Measurements from ENCODE around the gene CYP8B1. TPM values are rescaled to one million over a fixed set of nuclear protein-coding genes. Genes with fewer than 3 reads are reported as not detected.
"Not testable (repeated sequence)": the region's sequence is repeated elsewhere in the genome, so short reads cannot be mapped to it uniquely, and the experiment has no call there.

CYP8B1 gene
- total RNA-seq, 2 donors from 2014 or later, result not detected

DNA sequence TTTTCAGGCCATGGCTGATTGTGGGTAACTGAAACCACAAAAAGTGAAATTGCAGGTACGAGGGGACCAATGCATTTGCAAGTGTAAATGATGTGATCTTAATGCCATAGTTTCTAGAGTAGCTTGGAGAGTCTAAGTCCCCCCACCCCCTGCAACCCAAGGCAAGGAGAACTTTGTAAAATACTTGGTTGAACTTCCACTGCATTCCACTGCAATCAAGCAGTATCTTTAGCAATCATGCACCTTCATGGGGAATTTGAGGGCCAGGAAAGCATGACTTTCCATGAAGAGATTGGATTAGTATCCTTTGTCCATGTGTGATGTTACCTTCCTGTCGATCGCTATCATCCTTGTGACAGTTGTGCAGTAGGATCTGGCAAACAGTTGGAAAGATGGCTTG lies 11.4 kb upstream of the CYP8B1 start:
- intact Hi-C loops (cut with DNase I), result no loop called here
- ATAC-seq, result no peak
- DNase-seq, result no peak

DNA sequence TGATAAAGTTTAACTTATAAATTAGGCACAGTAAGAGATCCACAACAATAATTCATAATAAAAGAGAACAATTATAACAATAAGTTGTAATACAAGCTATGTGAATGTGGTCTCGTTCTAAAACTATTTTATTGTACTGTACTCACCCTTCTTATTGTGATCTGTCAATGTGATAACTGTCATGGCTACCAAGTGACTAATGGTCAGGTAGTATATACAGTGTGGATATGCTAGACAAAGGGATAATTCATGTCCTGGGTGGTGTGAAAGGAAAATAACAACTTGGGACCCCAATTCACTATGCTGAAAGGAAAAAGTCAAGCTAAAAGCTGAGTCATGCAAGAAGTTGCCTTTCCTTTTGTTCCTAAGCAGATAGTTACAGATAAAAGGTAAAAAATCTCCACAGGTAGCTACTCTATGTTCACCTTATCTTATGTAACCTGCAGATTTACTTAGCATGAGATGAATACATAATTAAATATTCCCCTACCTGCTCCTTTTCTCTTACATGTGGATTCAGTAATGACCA lies 10.7 kb upstream of the CYP8B1 start:
- intact Hi-C loops (cut with DNase I), result no loop called here
- DNase-seq (no peak), ATAC-seq (no peak)

GRCh38 chr3:42884324-42884723 lies 8.6 kb upstream of the CYP8B1 start:
- no peak for DNase-seq
- intact Hi-C loops (cut with DNase I), result loop anchor here in 1 of 2 donors (5.0 kb wide), 1 partner anchor 52 kb away; no protein-coding TSS in a partner anchor
- ATAC-seq, result no peak

DNA sequence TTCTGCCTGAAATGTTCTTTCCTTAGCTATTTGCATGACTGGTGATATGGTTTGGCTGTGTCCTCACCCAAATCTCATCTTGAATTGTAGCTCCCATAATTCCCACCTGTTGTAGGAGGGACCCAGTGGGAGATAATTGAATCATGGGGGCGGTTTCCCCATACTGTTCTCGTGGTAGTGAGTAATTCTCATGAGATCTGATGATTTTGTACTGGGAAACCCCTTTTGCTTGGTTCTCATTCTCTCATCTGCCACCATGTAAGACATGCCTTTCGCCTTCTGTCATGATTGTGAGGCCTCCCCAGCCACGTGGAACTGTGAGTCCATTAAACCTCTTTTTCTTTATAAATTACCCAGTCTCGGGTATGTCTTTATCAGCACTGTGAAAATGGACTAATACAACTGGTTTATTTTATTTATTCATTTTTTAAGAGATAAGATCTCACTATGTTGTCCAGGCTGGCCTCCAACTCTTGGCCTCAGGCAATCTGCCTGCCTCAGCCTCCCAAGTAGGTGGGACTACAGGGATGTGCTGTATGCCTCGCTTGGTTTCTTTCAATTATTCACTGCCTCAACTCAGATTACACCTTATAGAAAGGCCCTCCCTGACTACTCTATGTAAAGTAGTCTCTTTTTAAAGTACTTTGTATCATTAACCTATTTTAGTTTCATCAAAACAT lies 7.7 kb upstream of the CYP8B1 start:
- ATAC-seq, DNase-seq: not testable (repeated sequence)
- intact Hi-C loops (cut with DNase I), result loop anchor here in 1 of 2 donors (5.0 kb wide), 1 partner anchor 51 kb away; no protein-coding TSS in a partner anchor

DNA sequence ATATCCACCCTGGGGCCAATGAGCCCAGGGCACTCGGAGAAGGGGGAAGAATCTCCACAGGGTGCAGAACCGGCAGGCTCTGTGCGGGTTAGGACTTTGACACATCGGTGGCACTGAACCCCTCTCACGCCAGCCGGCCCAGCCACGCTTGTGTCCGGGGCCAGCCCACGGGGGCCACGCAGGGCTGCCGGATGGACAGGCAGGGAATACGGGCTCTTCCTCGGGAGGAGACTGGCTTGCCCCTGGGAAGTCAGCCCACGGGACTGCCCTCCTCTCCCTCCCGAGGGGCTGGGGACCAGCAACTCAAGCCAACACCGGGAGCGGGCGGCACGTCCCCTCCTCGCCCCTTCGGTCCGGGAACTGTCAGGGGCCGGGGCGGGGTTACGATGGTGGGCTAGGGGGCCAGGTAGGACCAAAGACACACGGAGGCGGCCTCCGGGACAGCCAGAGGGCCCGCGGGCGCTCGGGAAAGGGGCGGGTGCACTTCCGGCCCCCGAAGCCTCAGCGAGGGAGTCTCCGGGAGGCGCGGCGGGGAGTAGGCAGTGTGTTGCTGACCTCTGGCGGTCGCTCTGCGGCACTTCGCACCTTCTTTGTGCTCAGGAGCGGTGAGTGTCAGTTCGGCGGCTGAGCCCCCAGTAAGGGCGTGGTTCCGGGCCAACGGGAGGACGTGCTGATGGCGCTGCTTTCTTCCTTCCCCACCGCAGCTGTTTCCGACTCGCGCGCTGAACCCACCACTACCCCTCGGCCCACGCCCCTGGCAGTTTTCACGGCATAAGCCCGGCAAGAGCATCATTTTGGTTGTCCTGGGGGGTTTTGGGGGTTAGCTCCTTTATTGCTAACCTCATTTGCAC lies 5.1 kb upstream of the CYP8B1 start:
- ATAC-seq (peak; percentile 99), DNase-seq (peak; percentile 90)
- intact Hi-C loops (cut with DNase I), result loop anchor here (1.0 to 5.0 kb wide), 3 partner anchors 49 to 100 kb away; no protein-coding TSS in a partner anchor

DNA sequence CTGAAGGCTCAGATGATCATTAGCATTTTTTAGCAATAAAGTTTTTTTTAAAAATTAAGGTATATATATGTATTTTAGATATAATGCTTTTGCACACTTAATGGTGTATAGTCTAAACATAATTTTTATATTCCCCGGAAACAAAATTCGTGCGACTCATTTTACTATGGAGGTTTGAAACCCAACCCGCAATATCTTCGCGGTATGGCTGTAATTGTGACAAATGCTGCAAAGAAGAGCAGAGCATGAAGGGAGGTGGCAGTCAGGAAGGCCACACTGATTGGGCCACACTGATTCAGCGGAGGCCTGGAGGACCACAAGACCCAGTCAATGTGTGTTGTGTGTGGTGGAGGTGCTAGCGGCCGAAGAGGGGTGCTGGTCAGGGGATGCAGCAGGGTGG lies 4.5 kb upstream of the CYP8B1 start:
- intact Hi-C loops (cut with DNase I), result loop anchor here (2.0 to 5.0 kb wide), 2 partner anchors 48 to 99 kb away; no protein-coding TSS in a partner anchor
- no peak for DNase-seq
- ATAC-seq, result no peak

GRCh38 chr3:42877881-42878280 lies 2.2 kb upstream of the CYP8B1 start:
- intact Hi-C loops (cut with DNase I), result no loop called here
- no peak for ATAC-seq
- no peak for DNase-seq

- no peak for DNase-seq
- ATAC-seq, result no peak
- intact Hi-C loops (cut with DNase I), result no loop called here
These were observed 1.5 kb upstream of the CYP8B1 start for GRCh38 chr3:42876940-42877720.

DNA sequence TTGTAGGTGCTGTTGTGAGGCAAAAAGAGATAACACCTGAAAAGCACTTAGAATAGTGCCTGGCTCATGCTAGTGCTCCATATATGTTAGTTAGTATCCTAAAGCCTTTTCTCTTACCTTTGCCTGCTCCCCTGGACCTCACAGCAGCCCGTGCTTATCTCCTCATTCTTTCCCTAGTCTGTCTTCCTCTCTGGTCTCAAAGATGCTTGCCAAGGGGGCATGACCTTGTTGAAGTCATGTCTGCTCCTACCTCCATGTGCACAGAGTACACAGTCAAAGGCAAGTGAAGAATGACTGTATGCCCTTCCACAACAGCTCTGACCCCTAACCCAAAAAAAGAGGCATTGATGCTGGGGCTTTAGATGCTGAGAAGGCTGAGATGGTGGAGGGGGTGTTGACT lies 722 bp upstream of the CYP8B1 start:
- intact Hi-C loops (cut with DNase I), result no loop called here
- ATAC-seq, result no peak
- DNase-seq, result no peak

DNA sequence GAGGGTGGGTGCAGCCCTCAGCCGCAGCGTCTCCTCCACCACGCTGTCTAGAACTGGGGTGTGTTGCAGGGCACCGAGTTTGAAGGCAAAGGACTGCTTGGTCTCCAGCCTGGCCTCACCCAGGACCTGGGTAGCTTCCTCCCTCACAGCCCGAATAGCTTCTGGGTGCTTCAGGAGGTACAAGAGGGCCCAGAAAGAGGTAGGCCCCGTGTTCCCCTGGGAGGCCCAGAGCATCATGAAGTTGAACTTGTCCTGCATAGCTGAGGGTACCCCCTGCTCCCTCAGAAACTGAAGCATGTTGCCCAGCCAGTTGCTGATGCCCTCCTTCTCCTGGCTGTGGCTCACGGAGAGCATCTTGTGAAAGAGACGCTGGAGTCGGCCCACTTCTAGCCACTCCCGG lies 930 bp downstream of the CYP8B1 start:
- ATAC-seq (no peak), DNase-seq (no peak)
- intact Hi-C loops (cut with DNase I), result no loop called here

DNA sequence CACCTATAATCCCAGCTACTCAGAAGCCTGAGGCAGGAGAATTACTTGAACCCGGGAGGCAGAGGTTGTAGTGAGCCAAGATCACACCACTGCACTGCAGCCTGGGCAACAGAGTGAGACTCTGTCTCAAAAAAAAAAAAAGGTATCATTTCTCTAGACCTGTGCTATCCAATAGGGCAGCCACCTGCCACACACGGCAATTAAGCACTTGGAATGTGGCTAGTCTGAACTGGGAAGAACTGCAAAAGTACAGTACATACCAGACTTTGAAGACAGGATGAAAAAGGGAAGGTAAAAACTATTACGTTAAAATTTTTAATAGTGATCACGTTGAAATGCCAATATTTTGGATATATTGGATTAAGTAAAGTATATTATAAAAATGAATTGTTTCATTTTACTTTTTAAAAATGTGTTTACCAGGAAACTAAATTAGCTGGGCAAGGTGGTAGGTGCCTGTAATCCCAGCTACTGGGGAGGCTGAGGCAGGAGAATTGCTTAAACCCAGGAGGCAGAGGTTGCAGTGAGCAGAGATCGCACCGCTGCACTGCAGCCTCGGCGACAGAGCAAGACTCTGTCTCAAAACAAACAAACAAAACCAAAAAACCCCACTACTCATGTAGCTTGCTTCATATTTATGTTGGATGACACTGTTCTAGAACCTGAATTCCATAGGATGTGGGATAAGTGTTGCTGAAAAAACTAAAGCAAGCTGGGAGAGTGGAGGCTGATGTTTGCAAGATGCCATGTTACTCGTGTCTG lies 2.3 kb downstream of the CYP8B1 start:
- intact Hi-C loops (cut with DNase I), result no loop called here
- no peak for DNase-seq
- ATAC-seq, result no peak

GRCh38 chr3:42872718-42873117 lies 3.0 kb downstream of the CYP8B1 start:
- intact Hi-C loops (cut with DNase I), result no loop called here
- DNase-seq (no peak), ATAC-seq (peak; percentile 58 to 86)

- ATAC-seq (peak; percentile 59 to 79), DNase-seq (peak; percentile 42)
- intact Hi-C loops (cut with DNase I), result no loop called here
These were observed 4.0 kb downstream of the CYP8B1 start for GRCh38 chr3:42871592-42872196.

DNA sequence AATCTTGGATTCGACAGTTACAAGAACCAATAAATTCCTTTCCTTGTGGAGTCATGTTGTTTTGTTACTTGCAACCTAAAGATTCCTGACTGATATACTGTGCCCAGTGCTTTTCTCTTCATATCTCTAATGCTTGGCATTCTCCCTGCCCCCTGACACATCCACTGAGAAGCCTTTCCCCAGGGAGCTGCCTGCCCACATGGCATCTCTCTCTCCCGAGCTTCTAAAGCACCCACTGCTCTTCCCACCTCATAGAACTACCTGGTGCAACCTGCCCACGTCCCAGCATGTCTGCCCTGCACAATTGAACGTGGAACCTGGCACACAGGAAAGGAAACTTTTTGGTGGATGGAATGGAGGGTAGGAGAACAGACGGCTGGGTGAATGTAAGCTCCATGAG lies 6.8 kb downstream of the CYP8B1 start:
- intact Hi-C loops (cut with DNase I), result no loop called here
- ATAC-seq (no peak), DNase-seq (no peak)

DNA sequence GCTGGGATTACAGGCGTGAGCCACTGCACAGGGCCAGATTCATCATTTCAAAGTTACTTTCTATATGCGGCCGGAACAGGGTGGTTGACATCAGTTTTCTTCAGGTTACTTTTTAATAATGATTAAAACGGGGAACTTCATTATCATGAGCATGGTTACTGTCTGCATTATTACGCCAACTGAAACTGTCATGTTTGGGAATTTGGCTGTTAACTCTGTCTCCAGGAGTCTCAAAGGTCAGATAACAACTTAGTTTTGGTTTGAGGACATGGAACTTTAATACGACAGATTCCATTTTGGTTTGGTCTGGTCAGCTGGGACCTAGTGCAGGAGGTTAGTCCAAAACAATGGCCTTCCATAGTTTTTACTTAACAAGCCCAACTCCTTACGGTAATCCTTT lies 8.5 kb downstream of the CYP8B1 start:
- DNase-seq, result no peak
- no peak for ATAC-seq
- intact Hi-C loops (cut with DNase I), result no loop called here

DNA sequence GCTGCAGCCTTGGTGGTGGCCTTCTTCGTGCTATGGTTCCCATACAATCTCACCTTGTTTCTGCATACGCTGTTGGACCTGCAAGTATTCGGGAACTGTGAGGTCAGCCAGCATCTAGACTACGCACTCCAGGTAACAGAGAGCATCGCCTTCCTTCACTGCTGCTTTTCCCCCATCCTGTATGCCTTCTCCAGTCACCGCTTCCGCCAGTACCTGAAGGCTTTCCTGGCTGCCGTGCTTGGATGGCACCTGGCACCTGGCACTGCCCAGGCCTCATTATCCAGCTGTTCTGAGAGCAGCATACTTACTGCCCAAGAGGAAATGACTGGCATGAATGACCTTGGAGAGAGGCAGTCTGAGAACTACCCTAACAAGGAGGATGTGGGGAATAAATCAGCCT lies 10.4 kb downstream of the CYP8B1 start:
- intact Hi-C loops (cut with DNase I), result no loop called here
- ATAC-seq (no peak), DNase-seq (no peak)

DNA sequence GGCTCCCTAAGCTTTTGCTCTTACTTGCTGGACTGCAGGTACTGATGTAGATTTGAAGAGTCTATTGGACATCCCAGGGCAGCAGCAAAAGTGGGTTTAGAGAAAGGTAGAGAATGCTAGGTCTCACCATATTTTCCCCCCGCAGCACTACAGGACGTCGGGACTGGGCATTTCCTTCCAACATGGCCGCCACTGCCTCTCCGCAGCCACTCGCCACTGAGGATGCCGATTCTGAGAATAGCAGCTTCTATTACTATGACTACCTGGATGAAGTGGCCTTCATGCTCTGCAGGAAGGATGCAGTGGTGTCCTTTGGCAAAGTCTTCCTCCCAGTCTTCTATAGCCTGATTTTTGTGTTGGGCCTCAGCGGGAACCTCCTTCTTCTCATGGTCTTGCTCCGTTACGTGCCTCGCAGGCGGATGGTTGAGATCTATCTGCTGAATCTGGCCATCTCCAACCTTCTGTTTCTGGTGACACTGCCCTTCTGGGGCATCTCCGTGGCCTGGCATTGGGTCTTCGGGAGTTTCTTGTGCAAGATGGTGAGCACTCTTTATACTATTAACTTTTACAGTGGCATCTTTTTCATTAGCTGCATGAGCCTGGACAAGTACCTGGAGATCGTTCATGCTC lies 11.2 kb downstream of the CYP8B1 start:
- no peak for ATAC-seq
- no peak for DNase-seq
- intact Hi-C loops (cut with DNase I), result no loop called here

- DNase-seq (no peak), ATAC-seq (no peak)
- intact Hi-C loops (cut with DNase I), result no loop called here
These were observed 19.1 kb downstream of the CYP8B1 start for GRCh38 chr3:42856544-42856943.
